Endothelial cell of umbilical vein (primary cell): Measurements from ENCODE around the gene OSGEP. TPM values are rescaled to one million over a fixed set of nuclear protein-coding genes. Genes with fewer than 3 reads are reported as not detected.

Experiments
- BruUV-seq: library from RNA; stranded (reverse); fragments of 400-500 nt; replicated peaks from 2 replicates; lab custom pipeline; 2021; lab: Mats Ljungman, UMichigan
- CTCF ChIA-PET: fragments of 300-600, 350-600 bp; sonication (Branson Sonifier 250); formaldehyde crosslinking; loops from one replicate; lab custom pipeline; 2021; ENCODE audit warnings: antibody characterized with exemption, inconsistent platforms; lab: Charles Lee
- POLR2A ChIA-PET: fragments of 300-600, 350-600 bp; sonication (Branson Sonifier 250); formaldehyde crosslinking; loops from one replicate; lab custom pipeline; 2021; ENCODE audit warnings: antibody characterized with exemption, inconsistent platforms; lab: Charles Lee
- DNase-seq: peaks from one replicate; pipeline ENCODE4 v3.0.0-alpha.2; 2011; ENCODE audit warnings: low read depth, low spot score
- FAIRE-seq: peaks from 2 replicates; lab custom pipeline; 2011; peaks lifted over from hg19 to GRCh38; lab: Jason Lieb, UNC
- H2AFZ ChIP-seq: 2 replicates; pipeline ENCODE4 v1.6.0; 2012; ENCODE audit warnings: low read depth, low read length, control low read depth, inconsistent platforms
- H3K27ac ChIP-seq: 2 replicates; pipeline ENCODE4 v1.5.1; 2011; ENCODE audit warnings: low read depth, mild to moderate bottlenecking, control low read depth, low read length, moderate library complexity; ENCODE audit not compliant: insufficient read depth
- H3K27me3 ChIP-seq, 2 experiments: 2 replicates each; pipeline versions ENCODE4 v1.6.0 to v1.6.1; 2011; ENCODE audit warnings: low read length in 2 of 2, mixed read lengths in 1 of 2; ENCODE audit not compliant: control insufficient read depth in 2 of 2, insufficient read depth in 2 of 2
- H3K36me3 ChIP-seq, 2 experiments: 2 replicates in 1 of 2; 3 replicates in 1 of 2; pipeline ENCODE4 v1.5.1; 2011; ENCODE audit warnings: low read length in 2 of 2, mild to moderate bottlenecking in 1 of 2, moderate library complexity in 1 of 2; ENCODE audit not compliant: control insufficient read depth in 2 of 2, insufficient read depth in 2 of 2; ENCODE audit errors: extremely low read depth in 1 of 2
- H3K4me1 ChIP-seq: 3 replicates; pipeline ENCODE4 v1.5.1; 2011; ENCODE audit warnings: mild to moderate bottlenecking, low read length; ENCODE audit not compliant: control insufficient read depth, insufficient read depth; ENCODE audit errors: extremely low read depth
- H3K4me2 ChIP-seq: 2 replicates; pipeline ENCODE4 v1.6.1; 2011; ENCODE audit warnings: low read length, control low read depth, mixed read lengths; ENCODE audit not compliant: insufficient read depth
- H3K4me3 ChIP-seq, 3 experiments: fragments of 200-600 bp in 1 of 3; sonication (generic), shearing (Covaris generic) in 1 of 3; replicated peaks in 1 of 3; 2 replicates each; pipeline ENCODE4 v1.5.1; 2011 to 2016; ENCODE audit warnings: control low read depth in 3 of 3, low read length in 3 of 3, mild to moderate bottlenecking in 2 of 3, inconsistent platforms in 1 of 3, low read depth in 1 of 3, moderate library complexity in 1 of 3; ENCODE audit not compliant: insufficient read depth in 1 of 3
- H3K79me2 ChIP-seq: 2 replicates; pipeline ENCODE4 v1.6.0; 2012; ENCODE audit warnings: low read length, inconsistent platforms; ENCODE audit not compliant: control insufficient read depth, insufficient read depth
- H3K9ac ChIP-seq: replicated peaks from 2 replicates; pipeline ENCODE3; 2011; ENCODE audit warnings: low read length, control low read depth; ENCODE audit not compliant: insufficient read depth; ENCODE audit errors: extremely low read depth
- H3K9me1 ChIP-seq: replicated peaks from 3 replicates; pipeline ENCODE4 v1.6.0; 2011; ENCODE audit warnings: mild to moderate bottlenecking, low read length; ENCODE audit not compliant: control insufficient read depth, insufficient read depth; ENCODE audit errors: extremely low read depth
- H3K9me3 ChIP-seq: replicated peaks from 2 replicates; pipeline ENCODE4 v1.5.1; 2012; ENCODE audit warnings: low read length, inconsistent platforms; ENCODE audit not compliant: control insufficient read depth, insufficient read depth
- H4K20me1 ChIP-seq: replicated peaks from 2 replicates; pipeline ENCODE3; 2011; ENCODE audit warnings: mild to moderate bottlenecking, low read length; ENCODE audit not compliant: control insufficient read depth, insufficient read depth; ENCODE audit errors: extremely low read depth
- CTCF ChIP-seq, 2 donors: IDR thresholded peaks; 1 replicate in 1 of 2; 2 replicates in 1 of 2; pipeline ENCODE4 v1.5.1; 2011; ENCODE audit warnings: low read length in 2 of 2, mild to moderate bottlenecking in 2 of 2, moderate library complexity in 2 of 2, control low read depth in 1 of 2, inconsistent platforms in 1 of 2, low read depth in 1 of 2; ENCODE audit not compliant: insufficient read depth in 1 of 2; ENCODE audit errors: extremely low read depth in 1 of 2
- EZH2 ChIP-seq: IDR thresholded peaks from 2 replicates; pipeline ENCODE4 v1.6.1; 2012; ENCODE audit warnings: borderline replicate concordance, low read depth, mild to moderate bottlenecking, moderate library complexity, low read length, inconsistent platforms; ENCODE audit not compliant: severe bottlenecking
- FOS ChIP-seq: IDR thresholded peaks from 2 replicates; pipeline ENCODE4 v1.6.1; 2011; ENCODE audit warnings: mild to moderate bottlenecking, low read length, moderate library complexity, borderline replicate concordance; ENCODE audit not compliant: insufficient read depth
- GATA2 ChIP-seq: IDR thresholded peaks from 2 replicates; pipeline ENCODE4 v1.7.0; 2011; ENCODE audit warnings: low read depth, mild to moderate bottlenecking, moderate library complexity, mixed read lengths, low read length; ENCODE audit not compliant: insufficient read length, insufficient read depth
- JUN ChIP-seq: IDR thresholded peaks from 2 replicates; pipeline ENCODE4 v1.6.1; 2011; ENCODE audit warnings: borderline replicate concordance, low read depth; ENCODE audit not compliant: insufficient read length, insufficient read depth
- MYC ChIP-seq: IDR thresholded peaks from one replicate; pipeline ENCODE4 v1.6.1; 2011; ENCODE audit warnings: mild to moderate bottlenecking, low read depth, low read length
- POLR2A ChIP-seq: IDR thresholded peaks from 2 replicates; pipeline ENCODE4 v1.6.1; 2012; ENCODE audit warnings: low read depth, mild to moderate bottlenecking, control low read depth, low read length
- POLR2AphosphoS5 ChIP-seq: IDR thresholded peaks from 2 replicates; pipeline ENCODE4 v1.6.1; 2012; ENCODE audit warnings: low read depth, mild to moderate bottlenecking, control low read depth, low read length, moderate library complexity; ENCODE audit not compliant: insufficient read depth
- dilution Hi-C: fragments of 300-500 bp; cut with MboI; formaldehyde crosslinking; loops from one replicate; pipeline ENCODE4 v1.15.0; 2019; ENCODE audit warnings: low sequenced_read_pairs; ENCODE audit not compliant: extremely low pct_ligation_motif_present
- intact Hi-C: fragments of 100-400 bp; cut with micrococcal nuclease; formaldehyde crosslinking; loops from one replicate; pipeline ENCODE4 v1.10.0; 2022
- polyA plus RNA-seq, 4 experiments: library from polyadenylated mRNA; depleted of rRNA in 3 of 4; stranded (reverse) in 3 of 4; unstranded in 1 of 4; fragments of >200 nt; gene quantifications; 2 replicates each; pipeline versions ENCODE4 v1.2.1 to v1.2.3, GENCODE V29; 2011 to 2012; ENCODE audit warnings: missing spikeins in 1 of 4
- total RNA-seq: library from RNA; stranded (reverse); gene quantifications from 2 replicates; pipeline ENCODE4 v1.2.3, GENCODE V29; 2021
- TF ChIP-seq, protein P1 (sequence below): IDR thresholded peaks from 2 replicates; pipeline ENCODE4 v1.6.1; 2011; ENCODE audit not compliant: insufficient read depth, insufficient read length

The OSGEP gene
- total and polyA plus RNA-seq, 2 donors (not counting 3 experiments of a cell fraction or from before 2014, with no cell fraction given), result 41.8 to 100 TPM

GRCh38 chr14:20415782-20416206 is 38.8 kb downstream of the OSGEP start:
- TF ChIP-seq CTCF (IDR thresholded peaks at IDR 0.05; ENCODE audit: extremely low read depth in 1 of 2, insufficient read depth in 1 of 2, low read depth in 1 of 2, low read length in 2 of 2), result peak; percentile 56 to 60
- TF ChIP-seq POLR2AphosphoS5, result no peak
- dilution Hi-C loops (no loop called here), intact Hi-C loops (loop anchor here (1.0 kb wide), 2 partner anchors 194 to 269 kb away; partner anchors contain the start of gene RNASE4)
- DNase-seq (peak; percentile 75), FAIRE-seq (peak; percentile 40)
- POLR2A ChIA-PET, result interaction anchor here (0.8 to 1.4 kb wide), 4 partner anchors 38 to 73 kb away, joined by 3 to 11 read pairs (median 10); partner anchors contain the start of genes APEX1, OSGEP, PARP2 and PNP
- no TSS peak for BruUV-seq
- peaks cover 17% of the 10 kb centered on the region for H3K4me1 ChIP-seq
- CTCF ChIA-PET, result interaction anchor here (0.6 to 4.3 kb wide), 41 partner anchors 8 to 275 kb away, joined by 3 to 110 read pairs (median 5); partner anchors contain the start of genes APEX1, CCNB1IP1, KLHL33 and OSGEP
- no peak overlapping the region for H3K27ac ChIP-seq
- H3K9me3 ChIP-seq, result no peaks in the 10 kb centered on the region
- no peaks in the 10 kb centered on the region for H3K27me3 ChIP-seq
- H3K4me2 ChIP-seq, result no peak overlapping the region
- no peaks in the 10 kb centered on the region for H3K9me1 ChIP-seq
- H3K4me3 ChIP-seq, result no peak overlapping the region
- no peaks in the 10 kb centered on the region for H3K36me3 ChIP-seq
- no peaks in the 10 kb centered on the region for H4K20me1 ChIP-seq
- H3K9ac ChIP-seq, result no peak overlapping the region
- H3K79me2 ChIP-seq, result peaks cover 4% of the 10 kb centered on the region
- H2AFZ ChIP-seq, result peak overlapping the region; percentile 73

DNA sequence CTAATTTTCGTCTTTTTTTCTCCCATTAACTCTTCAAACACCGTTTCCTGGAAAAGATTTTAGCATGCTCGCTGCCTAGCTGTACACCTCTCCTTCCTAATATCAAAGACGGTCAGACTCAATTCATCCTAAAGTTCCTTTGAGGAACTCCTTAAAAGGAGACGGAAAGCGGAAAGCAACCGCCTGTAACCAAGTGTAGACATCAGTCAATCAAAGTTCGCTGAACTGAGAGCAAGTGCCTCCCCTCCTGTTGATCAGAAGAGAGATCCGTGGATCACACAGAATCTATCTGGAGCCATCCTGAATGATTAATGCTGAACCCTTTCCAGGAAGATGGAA is 40.9 kb downstream of the OSGEP start:
- H3K4me1 ChIP-seq, result peaks cover 17% of the 10 kb centered on the region
- BruUV-seq, result TSS peak; percentile 90
- DNase-seq, result peak; percentile 30

More for the DNA sequence above, 40.9 kb downstream of the OSGEP start:
- peak overlapping the region; percentile 92 for H3K9ac ChIP-seq
- H2AFZ ChIP-seq, result peak overlapping the region; percentile 98
- no peaks in the 10 kb centered on the region for H3K9me1 ChIP-seq
- ChIA-PET CTCF (interaction anchor here (1.2 to 4.3 kb wide), 7 partner anchors 9 to 193 kb away, joined by 3 to 110 read pairs (median 13); partner anchors contain the start of genes APEX1 and OSGEP), POLR2A (interaction anchor here (0.7 to 1.8 kb wide), 7 partner anchors 9 to 268 kb away, joined by 3 to 10 read pairs (median 4); partner anchors contain the start of genes APEX1, PARP2 and PNP)
- TF ChIP-seq JUN (no peak), GATA2 (no peak), FOS (no peak), EZH2 (no peak), POLR2AphosphoS5 (no peak), POLR2A (no peak), MYC (no peak), CTCF (IDR thresholded peaks at IDR 0.05; ENCODE audit: extremely low read depth in 1 of 2, insufficient read depth in 1 of 2, low read depth in 1 of 2, low read length in 2 of 2) (no peak)
- TF ChIP-seq, protein P1, sequence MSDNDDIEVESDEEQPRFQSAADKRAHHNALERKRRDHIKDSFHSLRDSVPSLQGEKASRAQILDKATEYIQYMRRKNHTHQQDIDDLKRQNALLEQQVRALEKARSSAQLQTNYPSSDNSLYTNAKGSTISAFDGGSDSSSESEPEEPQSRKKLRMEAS, result no peak
- H4K20me1 ChIP-seq, result no peaks in the 10 kb centered on the region
- peaks cover 4% of the 10 kb centered on the region for H3K79me2 ChIP-seq
- peak overlapping the region; percentile 80 to 97 (median 86) for H3K4me3 ChIP-seq
- intact Hi-C loops, result loop anchor here (1.0 to 5.0 kb wide), 7 partner anchors 14 to 267 kb away; partner anchors contain the start of genes APEX1, CCNB1IP1, PNP and TTC5
- FAIRE-seq, result no peak
- peak overlapping the region; percentile 99 for H3K4me2 ChIP-seq
- no peaks in the 10 kb centered on the region for H3K36me3 ChIP-seq
- peak overlapping the region; percentile 85 for H3K27ac ChIP-seq
- dilution Hi-C loops, result no loop called here
- no peaks in the 10 kb centered on the region for H3K9me3 ChIP-seq
- no peaks in the 10 kb centered on the region for H3K27me3 ChIP-seq
